GM12878 (cell line): ENCODE measurements around the gene USP10. TPM values are rescaled to one million over a fixed set of nuclear protein-coding genes. Genes with fewer than 3 reads are reported as not detected.

Source experiments
- ATAC-seq: fragments of 200-7000 bp; cut with Tn5 transposase; 3 replicates; pipeline ENCODE4 v1.9.1; 2020; ENCODE audit warnings: mild to moderate bottlenecking, moderate library complexity
- BruUV-seq: library from RNA; stranded (reverse); fragments of 400-500 nt; replicated peaks from 2 replicates; lab custom pipeline; 2021; lab: Mats Ljungman, UMichigan
- CTCF ChIA-PET: fragments of 300-600 bp; sonication (Branson Sonifier 250); formaldehyde crosslinking; extraction: SDS; loops from one replicate; lab custom pipeline; 2021; ENCODE audit warnings: inconsistent platforms; lab: Yijun Ruan, JAX
- POLR2A ChIA-PET: fragments of 350-600 bp; formaldehyde crosslinking; extraction: SDS; loops from one replicate; lab custom pipeline; 2021; ENCODE audit warnings: inconsistent platforms; lab: Charles Lee
- RAD21 ChIA-PET: fragments of 300-600 bp; sonication (Branson Sonifier 250); formaldehyde crosslinking; loops from one replicate; lab custom pipeline; 2023; ENCODE audit warnings: antibody characterized with exemption; ENCODE audit not compliant: unreplicated experiment; lab: Charles Lee
- SMC1A ChIA-PET: fragments of 300-600 bp; sonication (Branson Sonifier 250); formaldehyde crosslinking; loops from one replicate; lab custom pipeline; 2023; ENCODE audit not compliant: unreplicated experiment, uncharacterized antibody; lab: Charles Lee
- DNase-seq: peaks from one replicate; pipeline ENCODE4 v3.0.0-alpha.2; 2011; ENCODE audit warnings: low read depth, low spot score
- FAIRE-seq: peaks from 3 replicates; lab custom pipeline; 2011; peaks lifted over from hg19 to GRCh38; lab: Jason Lieb, UNC
- H2AFZ ChIP-seq: 2 replicates; pipeline ENCODE4 v1.6.0; 2011; ENCODE audit warnings: low read depth, low read length, control low read depth; ENCODE audit not compliant: control insufficient read depth
- H3K27ac ChIP-seq: 2 replicates; pipeline ENCODE4 v1.5.1; 2011; ENCODE audit warnings: control low read depth; ENCODE audit not compliant: control insufficient read depth, insufficient read depth
- H3K27me3 ChIP-seq, 2 experiments: replicated peaks in 1 of 2; 2 replicates each; pipeline versions ENCODE4 v1.6.0 to v1.6.1; 2011; ENCODE audit warnings: low read length in 1 of 2; ENCODE audit not compliant: control insufficient read depth in 2 of 2, insufficient read depth in 2 of 2
- H3K36me3 ChIP-seq, 2 experiments: 2 replicates each; pipeline ENCODE4 v1.5.1; 2011; ENCODE audit warnings: low read length in 1 of 2; ENCODE audit not compliant: control insufficient read depth in 2 of 2, insufficient read depth in 2 of 2
- H3K4me1 ChIP-seq: 2 replicates; pipeline ENCODE4 v1.6.1; 2011; ENCODE audit warnings: mild to moderate bottlenecking, low read length, moderate library complexity, mixed read lengths; ENCODE audit not compliant: control insufficient read depth, insufficient read depth
- H3K4me2 ChIP-seq: 2 replicates; pipeline ENCODE4 v1.6.0; 2011; ENCODE audit warnings: control low read depth; ENCODE audit not compliant: control insufficient read depth, insufficient read depth
- H3K4me3 ChIP-seq: fragments of 200-600 bp; sonication (generic); 2 replicates; pipeline ENCODE4 v1.5.1; 2016
- H3K79me2 ChIP-seq: 2 replicates; pipeline ENCODE4 v1.6.0; 2011; ENCODE audit warnings: low read length; ENCODE audit not compliant: control insufficient read depth, insufficient read depth
- H3K9ac ChIP-seq: 2 replicates; pipeline ENCODE4 v1.8.0; 2011; ENCODE audit warnings: low read length, control low read depth, mixed read lengths; ENCODE audit not compliant: control insufficient read depth, insufficient read depth
- H3K9me3 ChIP-seq: replicated peaks from 3 replicates; pipeline ENCODE4 v1.5.1; 2011; ENCODE audit warnings: mild to moderate bottlenecking, low read length; ENCODE audit not compliant: control insufficient read depth, insufficient read depth
- H4K20me1 ChIP-seq: 2 replicates; pipeline ENCODE4 v1.6.0; 2011; ENCODE audit not compliant: control insufficient read depth, insufficient read depth
- ATF7 ChIP-seq: fragments of 450-650 bp; IDR thresholded peaks from 2 replicates; pipeline ENCODE4 v1.6.1; 2016; ENCODE audit warnings: low read depth, mild to moderate bottlenecking
- CEBPB ChIP-seq, 2 experiments: fragments of 150-350 bp in 1 of 2; IDR thresholded peaks; 2 replicates each; pipeline ENCODE4 v1.6.1; 2012 to 2014; ENCODE audit warnings: low read depth in 2 of 2, low read length in 2 of 2, borderline replicate concordance in 1 of 2, inconsistent platforms in 1 of 2
- ESRRA ChIP-seq: IDR thresholded peaks from 2 replicates; pipeline ENCODE4 v1.6.1; 2012; ENCODE audit warnings: mild to moderate bottlenecking, low read length, improper control_type of control experiment
- JUND ChIP-seq: IDR thresholded peaks from 2 replicates; pipeline ENCODE4 v1.6.1; 2012; ENCODE audit warnings: low read depth, mild to moderate bottlenecking, low read length, improper control_type of control experiment, moderate library complexity
- MEF2B ChIP-seq: fragments of 450-650 bp; IDR thresholded peaks from 2 replicates; pipeline ENCODE4 v1.6.1; 2018; ENCODE audit warnings: mild to moderate bottlenecking, moderate library complexity; ENCODE audit not compliant: partially characterized antibody, poor library complexity, severe bottlenecking
- MXI1 ChIP-seq: fragments of 150-350 bp; IDR thresholded peaks from 2 replicates; pipeline ENCODE4 v1.6.1; 2011; ENCODE audit warnings: low read depth, mild to moderate bottlenecking, inconsistent platforms, low read length, improper control_type of control experiment
- NR2F1 ChIP-seq: fragments of 450-650 bp; conservative IDR thresholded peaks from 2 replicates; pipeline ENCODE4 v1.6.1; 2017; ENCODE audit warnings: mild to moderate bottlenecking
- RUNX3 ChIP-seq: IDR thresholded peaks from 2 replicates; pipeline ENCODE4 v1.6.1; 2012; ENCODE audit warnings: low read length, inconsistent platforms
- SMC3 ChIP-seq: IDR thresholded peaks from 2 replicates; pipeline ENCODE4 v1.6.1; 2011; ENCODE audit warnings: low read length, improper control_type of control experiment, borderline replicate concordance
- SUPT20H ChIP-seq: IDR thresholded peaks from 2 replicates; pipeline ENCODE4 v1.6.1; 2011; ENCODE audit warnings: low read depth, mild to moderate bottlenecking, low read length, moderate library complexity, borderline replicate concordance; ENCODE audit not compliant: control insufficient read depth
- ZNF622 ChIP-seq: fragments of 450-650 bp; IDR thresholded peaks from 2 replicates; pipeline ENCODE4 v1.6.1; 2017; ENCODE audit warnings: mild to moderate bottlenecking, inconsistent platforms
- WGBS: methylation state at CpG from one replicate; pipeline ENCODE4 v1.1.6; 2016; ENCODE audit warnings: low lambda C conversion rate; ENCODE audit not compliant: insufficient replicate concordance, insufficient coverage; ENCODE audit errors: missing lambda C conversion rate; 5-methylcytosine and 5-hydroxymethylcytosine counted together
- in situ Hi-C: fragments of 300-500 bp; cut with MboI; formaldehyde crosslinking; loops from 9 replicates; pipeline ENCODE4 v1.14.3; 2018; ENCODE audit warnings: mixed read lengths
- intact Hi-C: fragments of 100-400 bp; cut with micrococcal nuclease; formaldehyde crosslinking; loops from one replicate; pipeline ENCODE4 v1.14.2; 2022; ENCODE audit not compliant: unreplicated experiment
- polyA plus RNA-seq, 11 experiments: library from polyadenylated mRNA; depleted of rRNA in 4 of 11; unstranded in 6 of 11; stranded (reverse) in 5 of 11; fragments of >200 nt; fragmentation: Nextera tagmentation in 4 of 11; fragmentation: Illumina TruSeq in 1 of 11; extraction: Ambion mirVana in 4 of 11; extraction: Trizol in 1 of 11; gene quantifications; 1 replicate in 1 of 11; 2 replicates in 10 of 11; pipeline versions ENCODE4 v1.2.1 to v1.2.3, GENCODE V29; 2011 to 2016; ENCODE audit warnings: inconsistent platforms in 2 of 11, missing spikeins in 2 of 11, low read depth in 1 of 11
- total RNA-seq, 4 experiments: library from RNA; depleted of rRNA in 3 of 4; stranded (reverse); fragments of >200 nt in 3 of 4; fragmentation: Illumina TruSeq in 1 of 4; extraction: Trizol in 1 of 4; gene quantifications; 2 replicates each; pipeline versions ENCODE4 v1.2.1 to v1.2.3, GENCODE V29; 2013 to 2021
- TF ChIP-seq, protein P1 (sequence below): fragments of 450-650 bp; IDR thresholded peaks from 2 replicates; pipeline ENCODE4 v1.6.1; 2017; ENCODE audit warnings: borderline replicate concordance
- TF ChIP-seq, protein P2 (sequence below): fragments of 450-650 bp; IDR thresholded peaks from 2 replicates; pipeline ENCODE4 v1.6.1; 2017; ENCODE audit warnings: mild to moderate bottlenecking, low read depth, inconsistent platforms; ENCODE audit not compliant: poor library complexity, severe bottlenecking

The USP10 gene
- total and polyA plus RNA-seq, 10 of the 15 experiments (the other 5 are each of a cell fraction or from before 2014, with no cell fraction given), result 46.1 to 160 (median 105) TPM

- in situ Hi-C loops, result no loop called here
- DNase-seq, result no peak
These were observed 86.9 kb downstream of the USP10 start for GRCh38 chr16:84786605-84787262.

More at GRCh38 chr16:84786605-84787262, 86.9 kb downstream of the USP10 start:
- no peaks in the 10 kb centered on the region; a peak in 1 of 4 replicates for H3K36me3 ChIP-seq
- H4K20me1 ChIP-seq, result no peaks in the 10 kb centered on the region
- TF ChIP-seq CEBPB (IDR thresholded peaks at IDR 0.05; ENCODE audit: borderline replicate concordance in 1 of 2, low read depth in 2 of 2, low read length in 2 of 2) (no peak), MXI1 (no peak), ESRRA (no peak), SUPT20H (no peak), ATF7 (no peak), NR2F1 (no peak), RUNX3 (no peak), ZNF622 (no peak), MEF2B (no peak), JUND (no peak), SMC3 (no peak)
- TF ChIP-seq, protein P1, sequence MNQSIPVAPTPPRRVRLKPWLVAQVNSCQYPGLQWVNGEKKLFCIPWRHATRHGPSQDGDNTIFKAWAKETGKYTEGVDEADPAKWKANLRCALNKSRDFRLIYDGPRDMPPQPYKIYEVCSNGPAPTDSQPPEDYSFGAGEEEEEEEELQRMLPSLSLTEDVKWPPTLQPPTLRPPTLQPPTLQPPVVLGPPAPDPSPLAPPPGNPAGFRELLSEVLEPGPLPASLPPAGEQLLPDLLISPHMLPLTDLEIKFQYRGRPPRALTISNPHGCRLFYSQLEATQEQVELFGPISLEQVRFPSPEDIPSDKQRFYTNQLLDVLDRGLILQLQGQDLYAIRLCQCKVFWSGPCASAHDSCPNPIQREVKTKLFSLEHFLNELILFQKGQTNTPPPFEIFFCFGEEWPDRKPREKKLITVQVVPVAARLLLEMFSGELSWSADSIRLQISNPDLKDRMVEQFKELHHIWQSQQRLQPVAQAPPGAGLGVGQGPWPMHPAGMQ, result no peak
- TF ChIP-seq, protein P2, sequence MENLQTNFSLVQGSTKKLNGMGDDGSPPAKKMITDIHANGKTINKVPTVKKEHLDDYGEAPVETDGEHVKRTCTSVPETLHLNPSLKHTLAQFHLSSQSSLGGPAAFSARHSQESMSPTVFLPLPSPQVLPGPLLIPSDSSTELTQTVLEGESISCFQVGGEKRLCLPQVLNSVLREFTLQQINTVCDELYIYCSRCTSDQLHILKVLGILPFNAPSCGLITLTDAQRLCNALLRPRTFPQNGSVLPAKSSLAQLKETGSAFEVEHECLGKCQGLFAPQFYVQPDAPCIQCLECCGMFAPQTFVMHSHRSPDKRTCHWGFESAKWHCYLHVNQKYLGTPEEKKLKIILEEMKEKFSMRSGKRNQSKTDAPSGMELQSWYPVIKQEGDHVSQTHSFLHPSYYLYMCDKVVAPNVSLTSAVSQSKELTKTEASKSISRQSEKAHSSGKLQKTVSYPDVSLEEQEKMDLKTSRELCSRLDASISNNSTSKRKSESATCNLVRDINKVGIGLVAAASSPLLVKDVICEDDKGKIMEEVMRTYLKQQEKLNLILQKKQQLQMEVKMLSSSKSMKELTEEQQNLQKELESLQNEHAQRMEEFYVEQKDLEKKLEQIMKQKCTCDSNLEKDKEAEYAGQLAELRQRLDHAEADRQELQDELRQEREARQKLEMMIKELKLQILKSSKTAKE, result no peak
- no peaks in the 10 kb centered on the region for H3K79me2 ChIP-seq
- ATAC-seq, result no peak
- no TSS peak for BruUV-seq
- intact Hi-C loops, result no loop called here
- 92% methylated on average over 13 of the region's 13 CpGs for WGBS
- CTCF ChIA-PET, result interaction anchor here (1.1 to 1.4 kb wide), 2 partner anchors 11 to 32 kb away, joined by 3 to 4 read pairs; no protein-coding TSS in a partner anchor
- SMC1A ChIA-PET, result interaction anchor here (0.9 kb wide), 1 partner anchor 17 kb away, joined by 3 read pairs; no protein-coding TSS in a partner anchor
- H3K4me2 ChIP-seq, result no peak overlapping the region
- H3K9ac ChIP-seq, result no peak overlapping the region
- H3K27ac ChIP-seq, result no peak overlapping the region
- H3K4me1 ChIP-seq, result no peaks in the 10 kb centered on the region
- H3K27me3 ChIP-seq, result no peaks in the 10 kb centered on the region
- H3K4me3 ChIP-seq, result no peak overlapping the region
- no peaks in the 10 kb centered on the region for H3K9me3 ChIP-seq
- no peak overlapping the region for H2AFZ ChIP-seq
- FAIRE-seq, result no peak
- POLR2A ChIA-PET, result no interaction called here
- RAD21 ChIA-PET, result no interaction called here
